GM12878 (cell line): ENCODE data around the gene SLC4A1. TPM values are rescaled to one million over a fixed set of nuclear protein-coding genes. Genes with fewer than 3 reads are reported as not detected.

Experiments used
- ATF2 ChIP-seq: IDR thresholded peaks from 2 replicates; pipeline ENCODE4 v1.6.1; 2012; ENCODE audit warnings: low read length, inconsistent platforms
- GATAD2B ChIP-seq: fragments of 450-650 bp; conservative IDR thresholded peaks from 2 replicates; pipeline ENCODE4 v1.6.1; 2017; ENCODE audit warnings: low read depth, mild to moderate bottlenecking, moderate library complexity
- IKZF1 ChIP-seq: fragments of 450-650 bp; conservative IDR thresholded peaks from 2 replicates; pipeline ENCODE4 v1.6.1; 2017; ENCODE audit warnings: antibody characterized with exemption, mild to moderate bottlenecking
- LARP7 ChIP-seq: fragments of 450-650 bp; IDR thresholded peaks from 2 replicates; pipeline ENCODE4 v1.6.1; 2017; ENCODE audit warnings: mild to moderate bottlenecking
- MEF2A ChIP-seq: IDR thresholded peaks from 2 replicates; pipeline ENCODE4 v1.6.1; 2011; ENCODE audit warnings: low read depth, mild to moderate bottlenecking, low read length, moderate library complexity; ENCODE audit not compliant: insufficient read depth
- MYC ChIP-seq: IDR thresholded peaks from 2 replicates; pipeline ENCODE4 v1.6.1; 2011; ENCODE audit warnings: mild to moderate bottlenecking, low read length, moderate library complexity, inconsistent platforms; ENCODE audit not compliant: insufficient read depth, insufficient replicate concordance, insufficient read length, severe bottlenecking
- SMAD5 ChIP-seq: IDR thresholded peaks from 2 replicates; pipeline ENCODE4 v1.6.1; 2016; ENCODE audit warnings: antibody characterized with exemption, low read depth
- ZBTB11 ChIP-seq: fragments of 450-650 bp; formaldehyde crosslinking; IDR thresholded peaks from 2 replicates; pipeline ENCODE4 v1.5.0; 2022; ENCODE audit warnings: mild to moderate bottlenecking, missing genetic modification characterization
- polyA plus RNA-seq, 11 experiments: library from polyadenylated mRNA; depleted of rRNA in 4 of 11; unstranded in 6 of 11; stranded (reverse) in 5 of 11; fragments of >200 nt; fragmentation: Nextera tagmentation in 4 of 11; fragmentation: Illumina TruSeq in 1 of 11; extraction: Ambion mirVana in 4 of 11; extraction: Trizol in 1 of 11; gene quantifications; 1 replicate in 1 of 11; 2 replicates in 10 of 11; pipeline versions ENCODE4 v1.2.1 to v1.2.3, GENCODE V29; 2011 to 2016; ENCODE audit warnings: inconsistent platforms in 2 of 11, missing spikeins in 2 of 11, low read depth in 1 of 11
- total RNA-seq, 4 experiments: library from RNA; depleted of rRNA in 3 of 4; stranded (reverse); fragments of >200 nt in 3 of 4; fragmentation: Illumina TruSeq in 1 of 4; extraction: Trizol in 1 of 4; gene quantifications; 2 replicates each; pipeline versions ENCODE4 v1.2.1 to v1.2.3, GENCODE V29; 2013 to 2021
- TF ChIP-seq, protein P1 (sequence below): fragments of 450-650 bp; IDR thresholded peaks from 2 replicates; pipeline ENCODE4 v1.6.1; 2017; ENCODE audit warnings: mild to moderate bottlenecking, low read depth, inconsistent platforms; ENCODE audit not compliant: poor library complexity, severe bottlenecking

Gene SLC4A1
- total and polyA plus RNA-seq, 10 of the 15 experiments (the other 5 are each of a cell fraction or from before 2014, with no cell fraction given), result 0.03 TPM; not detected in 9

DNA sequence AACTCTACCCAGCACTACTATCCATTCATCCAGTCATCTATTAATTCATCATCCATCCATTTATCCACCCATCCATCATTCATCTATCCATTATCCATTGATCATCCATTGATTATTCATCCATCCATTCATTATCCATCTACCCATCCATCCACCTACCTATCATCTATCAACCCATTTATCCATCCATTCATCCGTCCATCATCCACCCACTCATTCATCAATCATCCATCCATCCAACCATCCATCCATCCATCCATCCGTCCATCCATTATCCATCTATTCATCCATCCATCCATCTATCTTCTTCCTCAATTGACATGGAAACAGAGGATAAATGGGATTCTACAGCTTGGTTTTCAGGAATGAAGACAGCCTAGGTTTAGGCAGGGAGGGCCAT lies 12.0 kb downstream of the SLC4A1 start (continued):
- TF ChIP-seq, protein P1, sequence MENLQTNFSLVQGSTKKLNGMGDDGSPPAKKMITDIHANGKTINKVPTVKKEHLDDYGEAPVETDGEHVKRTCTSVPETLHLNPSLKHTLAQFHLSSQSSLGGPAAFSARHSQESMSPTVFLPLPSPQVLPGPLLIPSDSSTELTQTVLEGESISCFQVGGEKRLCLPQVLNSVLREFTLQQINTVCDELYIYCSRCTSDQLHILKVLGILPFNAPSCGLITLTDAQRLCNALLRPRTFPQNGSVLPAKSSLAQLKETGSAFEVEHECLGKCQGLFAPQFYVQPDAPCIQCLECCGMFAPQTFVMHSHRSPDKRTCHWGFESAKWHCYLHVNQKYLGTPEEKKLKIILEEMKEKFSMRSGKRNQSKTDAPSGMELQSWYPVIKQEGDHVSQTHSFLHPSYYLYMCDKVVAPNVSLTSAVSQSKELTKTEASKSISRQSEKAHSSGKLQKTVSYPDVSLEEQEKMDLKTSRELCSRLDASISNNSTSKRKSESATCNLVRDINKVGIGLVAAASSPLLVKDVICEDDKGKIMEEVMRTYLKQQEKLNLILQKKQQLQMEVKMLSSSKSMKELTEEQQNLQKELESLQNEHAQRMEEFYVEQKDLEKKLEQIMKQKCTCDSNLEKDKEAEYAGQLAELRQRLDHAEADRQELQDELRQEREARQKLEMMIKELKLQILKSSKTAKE, result no peak
- no peak for TF ChIP-seq IKZF1
- no peak for TF ChIP-seq ZBTB11 (CRISPR knock-in tag)
- no peak for TF ChIP-seq MEF2A
- TF ChIP-seq GATAD2B, result no peak
- no peak for TF ChIP-seq MYC
- TF ChIP-seq ATF2, result no peak
- no peak for TF ChIP-seq SMAD5
- TF ChIP-seq LARP7, result no peak
- TF ChIP-seq, all 136 proteins: peak for 0
